GM21528 (cell line): Measurements from ENCODE around the gene KSR1.
"Not testable (repeated sequence)": the region's sequence is repeated elsewhere in the genome, so short reads cannot be mapped to it uniquely, and the experiment has no call there.

Experiments used
- ATAC-seq: cut with Tn5 transposase; IDR thresholded peaks from one replicate; pipeline ENCODE4 v1.9.1; 2021; ENCODE audit warnings: mild to moderate bottlenecking, moderate library complexity; ENCODE audit not compliant: unreplicated experiment, low FRiP score

Gene KSR1

DNA sequence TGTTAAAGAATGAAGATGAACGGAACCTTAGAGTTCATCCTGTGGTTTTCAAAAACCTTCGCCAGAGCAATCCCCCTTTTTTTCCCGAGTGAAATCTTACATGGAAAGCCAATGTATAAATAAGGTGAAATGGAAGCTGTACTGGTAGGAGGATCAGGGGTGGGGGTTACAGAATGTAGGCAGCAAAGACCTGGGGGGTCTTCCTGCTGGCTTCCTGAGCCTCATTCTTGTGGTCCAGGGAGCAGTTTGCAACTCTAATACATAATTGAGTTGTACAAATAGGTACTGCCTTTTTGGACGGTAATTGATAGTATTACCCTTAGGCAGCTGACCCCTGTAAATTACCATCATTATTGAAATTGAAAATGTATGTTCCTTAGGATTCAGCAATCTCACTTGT is 34.1 kb downstream of the KSR1 start:
- no peak for ATAC-seq

DNA sequence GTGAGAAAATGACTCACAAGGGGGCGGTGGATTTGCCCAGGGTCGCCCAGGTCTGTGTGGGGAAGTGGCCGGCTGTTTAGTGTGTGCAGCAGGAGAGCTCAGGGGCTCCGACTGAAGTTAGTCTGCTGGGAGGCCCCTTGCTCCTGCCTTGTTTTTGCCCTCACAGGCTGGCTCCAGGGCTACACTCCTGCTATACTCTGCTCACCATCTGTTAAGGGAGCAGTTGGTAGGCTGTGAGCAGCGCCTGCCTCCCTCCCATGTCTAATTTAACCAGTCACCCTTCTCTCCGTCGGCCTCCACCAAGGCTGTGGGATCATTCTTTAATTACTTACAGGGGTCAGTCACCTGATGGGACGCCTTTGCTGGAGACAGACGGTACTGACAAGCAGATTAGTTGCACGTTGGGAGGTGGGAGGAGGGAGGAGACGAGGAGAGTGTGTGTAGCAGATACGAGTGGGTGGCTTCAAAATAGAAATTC is 35.5 kb downstream of the KSR1 start:
- ATAC-seq, result no peak

DNA sequence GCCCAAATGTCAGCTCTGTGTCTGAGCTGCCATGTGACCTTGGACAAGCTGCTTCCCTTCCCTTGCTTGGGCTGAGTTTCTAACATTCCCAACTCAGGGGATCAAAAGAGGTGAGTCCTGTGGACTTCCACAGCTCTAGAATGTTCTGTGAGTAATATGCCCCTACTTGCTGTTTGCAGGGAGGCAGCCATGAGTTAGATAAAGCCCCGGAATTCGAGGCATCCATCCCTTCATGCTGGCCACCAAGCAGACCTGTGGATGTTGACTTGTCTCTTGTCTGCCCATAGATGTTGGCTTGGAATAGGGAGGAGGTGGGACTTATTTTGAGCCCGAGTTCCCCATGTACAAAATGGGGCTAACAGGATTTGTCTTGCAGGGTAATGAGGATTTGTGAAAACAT is 36.2 kb downstream of the KSR1 start:
- ATAC-seq, result no peak

DNA sequence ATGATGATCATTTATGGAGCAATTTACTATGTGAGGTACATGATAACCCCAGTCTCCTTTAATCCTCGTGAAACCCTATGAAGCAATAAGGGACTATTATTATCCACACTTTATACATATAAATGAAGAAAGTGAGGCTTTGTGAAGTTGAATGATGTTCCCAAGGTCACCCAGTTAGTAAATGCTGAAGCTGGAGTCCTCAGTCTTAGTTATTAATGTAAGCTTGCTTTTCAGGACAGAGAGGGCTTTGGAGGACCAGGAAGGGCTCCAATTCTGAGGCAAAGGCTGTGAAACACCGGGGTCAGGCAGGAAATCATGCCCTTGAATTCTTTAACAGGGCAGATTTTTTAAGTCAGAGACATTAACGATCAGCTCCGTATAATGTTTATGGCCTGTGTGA is 36.8 kb downstream of the KSR1 start:
- no peak for ATAC-seq

DNA sequence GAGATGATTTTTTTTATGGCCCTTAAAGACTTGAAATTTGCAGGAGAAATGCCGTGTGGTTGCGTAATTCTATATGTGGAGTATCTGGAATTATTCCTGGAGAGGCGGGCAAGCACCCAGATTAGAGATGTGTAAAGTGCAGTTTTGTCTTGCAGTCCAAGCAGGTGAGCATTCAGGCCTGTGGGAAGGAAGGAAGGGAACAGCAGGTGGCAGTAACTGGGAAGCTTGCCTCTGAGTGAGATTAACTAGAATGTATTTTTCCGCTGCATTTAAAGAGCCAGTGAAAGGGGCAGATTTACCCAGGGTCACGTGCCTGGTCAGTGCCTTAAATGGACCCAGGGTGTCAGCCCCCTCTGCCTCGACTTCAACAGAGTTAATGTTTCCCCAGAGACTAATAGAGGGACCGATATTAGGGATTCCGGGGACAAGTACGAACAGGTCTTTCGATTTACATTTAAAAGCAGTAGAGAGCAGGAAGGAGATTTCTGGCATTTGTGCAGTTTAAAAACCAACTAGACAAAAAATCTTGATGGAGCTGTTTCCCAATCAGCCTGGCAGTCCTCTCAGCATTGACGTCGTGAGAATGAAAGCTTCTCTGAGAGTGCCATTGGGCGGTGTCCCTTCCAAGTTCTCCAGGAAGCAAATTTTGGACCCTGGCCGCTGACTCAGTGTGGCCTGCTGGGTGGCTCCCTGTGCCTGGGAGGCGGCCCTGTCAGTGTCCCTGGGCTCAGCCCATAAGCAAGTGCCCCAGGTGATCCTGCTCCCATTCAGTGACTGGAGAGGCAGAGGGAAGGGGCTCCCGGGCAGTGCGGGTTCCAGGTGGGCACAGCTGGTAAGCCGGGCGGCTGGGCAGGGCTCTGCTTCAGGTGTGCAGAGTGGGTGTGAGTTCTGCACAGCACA is 38.2 kb downstream of the KSR1 start:
- no peak for ATAC-seq

DNA sequence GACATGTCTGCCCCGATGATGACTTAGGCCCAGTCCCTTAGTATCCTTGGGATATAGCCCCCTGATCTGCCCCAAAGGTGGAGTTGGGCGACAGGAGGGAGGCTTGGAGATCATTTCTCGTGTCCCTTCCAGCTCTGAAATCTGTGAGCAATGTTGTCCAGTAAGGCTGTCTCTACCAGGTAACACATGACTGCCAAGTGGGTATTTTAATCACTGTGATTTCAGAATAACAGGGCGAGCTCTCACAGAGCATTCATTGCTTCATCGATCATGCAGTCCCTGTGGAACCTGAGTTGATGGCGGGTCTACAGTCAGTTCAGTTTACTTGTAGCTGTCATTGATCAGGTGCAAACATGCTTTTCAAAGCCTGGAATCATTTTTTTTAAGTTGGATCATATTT is 39.2 kb downstream of the KSR1 start:
- no peak for ATAC-seq

DNA sequence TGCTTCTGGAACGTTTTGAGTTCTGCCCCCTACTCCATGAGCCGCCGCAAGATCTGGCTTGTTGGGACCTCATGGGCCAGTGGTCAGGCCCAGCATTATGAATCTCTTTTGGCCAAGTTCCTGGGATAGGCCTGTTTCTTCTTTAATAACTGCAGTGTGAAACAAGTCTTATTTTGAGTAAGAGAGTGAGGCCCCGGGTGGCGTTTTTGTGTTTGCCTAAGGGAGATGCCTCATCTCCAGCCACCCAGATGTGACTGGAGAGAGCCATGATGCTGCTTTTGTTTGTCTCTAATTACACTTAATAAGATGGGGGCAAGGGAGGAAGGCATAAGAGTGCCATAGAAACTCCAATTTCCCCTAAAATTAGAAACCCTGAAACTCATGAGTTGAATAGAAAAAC is 39.8 kb downstream of the KSR1 start:
- ATAC-seq, result peak; percentile 28

DNA sequence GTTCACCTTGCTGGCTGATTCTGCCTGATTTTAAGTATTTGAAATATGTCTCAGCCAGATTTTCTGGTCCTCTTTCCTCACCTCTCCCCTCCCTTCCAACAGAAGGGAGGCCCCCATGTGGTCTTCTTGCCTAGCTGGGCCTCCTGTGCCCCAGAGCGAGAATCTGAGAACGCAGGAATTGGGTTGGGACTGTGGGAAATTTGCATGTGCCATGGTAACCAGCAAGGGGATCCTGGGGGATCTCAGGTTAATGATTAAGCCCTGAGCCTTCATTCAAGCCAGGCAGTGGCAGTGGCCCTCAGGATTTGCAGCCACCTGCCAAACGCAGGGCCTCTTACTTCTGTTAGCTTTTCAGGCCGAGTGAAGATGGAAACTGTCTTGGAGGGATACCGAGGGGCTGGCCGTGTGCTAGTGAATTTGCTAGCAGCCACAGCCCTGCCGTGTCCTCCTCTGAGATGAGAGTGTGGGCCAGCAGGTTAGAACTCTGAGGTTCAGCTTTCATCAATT is 40.2 kb downstream of the KSR1 start:
- peak; percentile 40 for ATAC-seq

DNA sequence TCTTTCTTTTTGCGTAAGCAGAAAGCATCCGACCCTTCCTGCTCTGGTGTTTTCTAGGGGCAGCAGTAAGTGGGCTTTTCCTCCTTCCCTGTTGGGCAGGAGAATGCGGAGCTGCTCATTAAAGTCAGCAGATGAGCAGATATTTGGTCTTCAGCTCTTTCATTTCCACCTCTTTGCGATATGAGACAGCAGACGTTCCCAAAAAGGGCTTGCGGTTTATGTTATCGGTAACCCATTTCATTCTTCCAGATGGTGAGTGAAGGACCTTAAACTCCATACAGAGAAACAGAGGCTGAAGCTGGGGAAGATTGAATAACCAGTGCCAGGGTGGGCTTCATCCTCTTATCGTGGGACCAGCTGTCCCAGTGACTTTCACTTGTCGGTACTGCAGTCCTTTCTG is 40.7 kb downstream of the KSR1 start:
- no peak for ATAC-seq

DNA sequence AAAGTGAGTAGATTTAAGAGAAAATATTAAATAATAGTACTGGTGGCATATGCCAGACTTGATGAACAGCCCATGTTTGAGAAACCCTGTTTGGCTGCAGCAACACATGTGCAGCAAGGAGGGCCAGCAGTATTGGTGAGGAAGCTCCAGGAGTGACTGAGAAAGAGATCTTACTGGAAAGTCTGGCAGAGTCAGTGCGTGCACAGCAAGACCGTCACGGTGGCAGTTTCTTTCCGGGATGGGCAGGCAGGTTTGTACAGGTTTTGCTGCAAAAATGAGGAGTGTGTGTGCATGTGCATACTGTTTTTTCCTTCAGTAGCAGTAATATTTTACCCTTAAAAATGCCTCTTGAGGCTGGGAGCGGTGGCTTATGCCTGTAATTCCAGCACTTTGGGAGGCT is 41.4 kb downstream of the KSR1 start:
- ATAC-seq, result no peak

DNA sequence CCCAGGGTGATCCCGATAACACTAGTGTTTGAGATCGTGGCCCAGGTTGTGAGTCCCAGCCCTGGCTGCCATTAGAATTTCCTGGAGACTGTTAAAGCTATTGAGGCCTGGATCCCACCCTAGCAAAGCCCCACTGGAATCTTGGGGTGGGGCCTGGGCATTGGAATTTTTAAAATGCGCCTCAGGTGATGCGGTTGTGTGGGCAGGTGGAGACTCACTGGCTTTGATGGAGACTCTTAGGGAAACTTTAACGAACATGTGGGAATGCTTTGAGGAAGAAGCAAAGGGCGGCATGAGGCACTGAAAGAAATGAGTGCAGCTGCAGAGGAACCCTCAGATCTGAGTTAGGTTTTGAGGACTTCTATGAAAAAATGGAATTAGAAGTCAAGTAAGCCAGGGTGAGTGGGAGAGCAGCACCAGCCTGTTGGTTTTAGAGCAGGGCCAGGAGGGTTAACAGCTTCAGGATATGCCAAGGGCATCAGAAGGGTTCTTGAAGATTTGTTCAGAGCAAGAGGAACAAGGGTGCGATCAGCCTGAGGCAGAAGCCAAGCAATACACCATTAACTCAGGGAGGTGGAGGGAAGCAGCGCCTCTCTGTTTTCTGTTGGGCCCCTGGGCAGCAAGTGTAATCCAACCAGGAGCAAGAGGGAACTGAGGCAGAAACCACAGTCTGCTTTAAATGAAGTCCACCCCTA is 42.5 kb downstream of the KSR1 start:
- ATAC-seq, result no peak

DNA sequence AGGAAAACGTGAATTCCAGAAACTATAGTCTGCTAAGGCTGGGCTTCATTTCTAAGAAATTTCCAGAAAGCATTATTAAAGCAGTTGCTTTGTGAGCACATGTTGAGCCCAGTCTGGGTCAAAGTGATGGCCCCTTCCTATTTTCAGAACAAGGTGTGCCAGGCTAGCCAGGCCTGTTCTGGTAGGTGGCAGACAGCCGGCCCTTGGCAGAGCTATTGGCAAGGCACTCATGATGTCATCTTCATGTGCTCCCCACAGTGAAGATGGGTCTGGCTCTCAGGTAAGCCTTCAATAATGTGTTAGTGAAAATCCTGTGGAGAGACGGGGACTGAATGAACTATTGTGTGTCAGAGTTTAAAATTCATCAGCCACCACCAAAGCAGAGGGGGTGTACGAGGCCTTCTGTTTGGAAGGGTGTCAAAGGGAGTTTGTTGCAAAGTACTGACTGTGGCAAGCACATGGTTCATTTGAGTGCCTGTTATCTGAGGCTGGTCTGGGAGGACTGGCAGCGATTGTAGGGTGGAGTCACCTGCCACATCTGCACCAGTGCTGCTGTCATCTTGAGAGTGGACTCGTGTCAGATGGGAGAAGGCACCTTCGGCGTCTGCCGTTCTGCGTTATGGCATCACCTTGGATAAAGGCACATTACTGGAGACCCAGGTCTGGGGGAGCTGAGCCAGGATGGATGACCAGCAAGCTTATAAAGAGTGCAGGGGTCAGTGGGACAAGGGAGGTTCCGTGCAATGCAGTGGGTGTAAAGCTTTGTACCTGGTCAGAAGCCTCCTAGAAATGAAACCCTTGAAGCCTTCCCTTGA is 43.4 kb downstream of the KSR1 start:
- no peak for ATAC-seq

DNA sequence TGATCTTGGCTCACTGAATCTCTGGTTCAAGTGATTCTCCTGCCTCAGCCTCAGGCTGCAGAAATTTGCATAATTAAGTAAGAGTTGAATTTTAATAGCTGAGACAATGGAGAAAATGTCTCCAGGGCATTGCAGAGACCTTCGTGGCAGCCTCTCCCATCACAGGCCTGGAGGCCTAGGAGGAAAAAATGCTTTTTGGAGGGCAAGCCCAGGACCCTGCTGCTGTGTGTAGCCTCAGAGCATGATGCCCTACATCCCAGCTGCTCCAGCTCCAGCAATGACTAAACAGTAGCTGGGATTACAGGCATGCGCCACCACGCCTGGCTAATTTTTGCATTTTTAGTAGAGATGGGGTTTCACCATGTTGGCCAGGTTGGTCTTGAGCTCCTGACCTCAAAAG is 45.1 kb downstream of the KSR1 start:
- ATAC-seq, result not testable (repeated sequence)

DNA sequence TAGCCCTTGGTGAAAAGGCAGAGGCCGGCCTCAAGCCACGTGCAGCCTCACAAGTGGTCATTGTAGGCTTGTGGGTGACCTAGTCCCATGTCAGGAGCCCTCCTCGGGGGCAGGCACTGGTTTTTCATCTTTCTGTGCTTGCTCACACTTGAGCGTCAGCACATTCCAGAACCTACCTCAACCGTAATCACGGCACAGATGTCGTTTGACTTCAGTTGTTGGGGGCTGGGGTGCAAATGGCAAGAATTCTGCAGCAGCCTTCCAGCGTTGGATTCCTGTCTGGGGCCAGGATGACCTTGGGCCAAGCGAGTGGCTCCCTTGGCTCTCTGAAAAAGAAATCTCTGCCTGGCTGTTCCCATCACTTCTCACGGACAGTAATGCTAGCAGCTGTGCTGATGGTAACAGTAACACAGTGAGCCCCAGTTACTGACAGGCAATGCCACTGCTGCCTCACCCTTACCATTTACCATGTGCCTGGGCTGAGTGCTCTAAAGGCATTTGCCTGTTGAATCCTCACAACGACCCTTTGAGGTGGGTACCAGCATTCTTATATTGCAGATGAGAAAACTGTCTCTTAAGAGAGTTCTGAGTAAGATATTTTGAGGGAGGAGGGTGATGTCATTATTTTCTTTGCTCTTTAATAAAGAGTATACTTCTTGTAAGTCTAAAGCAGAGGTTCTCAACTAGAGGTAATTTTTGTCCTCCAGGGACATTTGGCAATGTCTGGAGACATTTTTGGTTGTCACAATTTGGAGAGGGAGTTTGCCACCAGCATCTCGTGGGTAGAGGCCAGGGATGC is 46.5 kb downstream of the KSR1 start:
- no peak for ATAC-seq

DNA sequence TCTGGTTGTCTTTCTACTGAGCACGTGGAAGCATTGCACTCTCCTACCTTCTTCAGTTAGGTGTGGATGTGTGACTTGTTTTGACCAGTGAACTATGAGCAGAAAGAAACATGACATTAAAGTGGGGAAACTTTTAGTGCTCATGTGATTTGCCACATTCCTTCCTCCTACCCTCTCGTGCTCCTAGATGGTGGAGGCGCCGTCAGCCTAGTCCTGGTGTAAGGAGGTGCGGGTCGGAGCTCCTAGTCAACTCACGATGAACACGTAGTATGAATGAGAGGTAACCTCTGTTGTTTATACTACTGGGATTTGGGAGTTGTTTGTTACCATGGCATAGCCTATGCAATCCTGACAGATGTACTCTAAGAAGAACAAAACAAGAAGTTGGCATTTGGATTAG is 47.4 kb downstream of the KSR1 start:
- ATAC-seq, result no peak

DNA sequence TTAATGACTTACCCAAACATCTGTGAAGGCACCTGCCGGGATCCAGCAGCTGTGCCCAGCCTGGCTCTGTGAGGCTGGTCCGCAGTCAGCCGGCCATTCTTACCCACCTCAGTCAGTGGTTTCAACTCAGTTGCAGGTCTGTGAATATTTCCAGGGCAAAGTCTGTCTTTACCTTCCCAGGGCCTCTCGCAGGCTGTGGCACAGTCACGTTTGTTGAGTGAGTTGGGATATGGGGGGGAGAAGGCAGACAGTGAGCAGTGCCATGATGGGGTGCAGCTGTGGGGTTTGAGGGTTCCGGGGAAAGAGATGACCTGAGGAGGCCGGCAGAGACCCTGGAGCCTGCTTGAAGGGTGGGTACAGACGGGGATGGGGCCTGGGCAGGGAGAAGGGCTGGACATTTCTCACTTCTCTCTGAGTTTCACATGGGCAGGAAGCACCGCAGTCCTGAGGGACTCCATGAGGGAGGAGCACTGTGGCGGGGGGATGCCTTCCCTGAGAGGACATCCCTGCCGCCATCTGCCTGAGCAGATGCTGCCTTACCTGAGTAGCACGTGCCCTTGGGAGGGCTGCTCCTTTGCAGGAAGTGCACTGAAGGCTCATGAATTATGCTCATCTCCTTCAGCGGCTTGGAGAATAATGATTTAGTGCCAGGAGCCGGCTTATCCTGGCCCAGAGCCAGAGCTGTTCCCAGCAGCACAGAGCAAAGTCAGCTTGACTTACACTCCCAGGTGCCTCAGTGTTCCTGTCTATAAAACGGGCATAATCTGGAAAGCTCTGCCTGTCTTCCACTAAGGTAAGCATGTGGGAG is 48.1 kb downstream of the KSR1 start:
- no peak for ATAC-seq

DNA sequence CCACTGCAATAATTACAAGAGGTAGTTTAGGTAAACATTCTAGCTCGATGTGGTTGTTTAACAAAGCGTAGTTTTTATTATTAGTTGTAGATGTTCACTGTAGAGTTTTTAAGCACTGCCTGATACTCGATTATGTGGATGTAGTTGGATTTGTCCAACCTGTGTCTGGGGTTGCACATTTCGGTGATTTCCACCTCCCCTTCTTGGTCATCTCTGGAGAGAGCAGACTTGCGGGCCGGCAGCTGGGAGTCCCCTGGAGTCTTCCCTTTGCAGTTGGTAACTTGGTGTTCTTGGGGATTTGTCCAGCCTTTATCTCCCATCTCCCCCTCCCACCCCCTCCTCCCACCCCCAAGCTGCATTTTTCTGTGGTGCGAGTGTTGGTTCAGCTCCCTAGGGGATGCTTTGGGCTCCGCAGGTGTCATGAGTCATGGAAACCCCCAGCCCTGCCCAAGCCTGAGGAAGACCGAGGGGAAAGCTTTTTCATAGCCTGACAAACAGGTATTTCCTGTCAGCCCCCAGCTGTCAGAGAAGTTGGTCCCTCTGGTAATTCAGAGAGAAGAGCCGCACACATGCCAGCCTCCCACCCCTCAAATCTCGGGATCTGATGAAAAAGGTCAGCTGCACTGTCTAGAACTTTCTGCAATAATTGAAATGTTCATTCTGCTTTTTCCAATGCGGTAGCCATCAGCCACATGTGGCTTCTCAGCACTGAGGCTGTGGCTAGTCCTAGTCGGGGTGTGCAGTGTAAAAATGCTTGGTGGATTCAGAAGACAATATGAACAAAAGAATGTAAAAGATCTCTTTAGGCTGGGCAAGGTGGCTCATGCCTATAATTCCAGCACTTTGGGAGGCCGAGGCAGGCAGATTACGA is 50.3 kb downstream of the KSR1 start:
- peak; percentile 66 for ATAC-seq

DNA sequence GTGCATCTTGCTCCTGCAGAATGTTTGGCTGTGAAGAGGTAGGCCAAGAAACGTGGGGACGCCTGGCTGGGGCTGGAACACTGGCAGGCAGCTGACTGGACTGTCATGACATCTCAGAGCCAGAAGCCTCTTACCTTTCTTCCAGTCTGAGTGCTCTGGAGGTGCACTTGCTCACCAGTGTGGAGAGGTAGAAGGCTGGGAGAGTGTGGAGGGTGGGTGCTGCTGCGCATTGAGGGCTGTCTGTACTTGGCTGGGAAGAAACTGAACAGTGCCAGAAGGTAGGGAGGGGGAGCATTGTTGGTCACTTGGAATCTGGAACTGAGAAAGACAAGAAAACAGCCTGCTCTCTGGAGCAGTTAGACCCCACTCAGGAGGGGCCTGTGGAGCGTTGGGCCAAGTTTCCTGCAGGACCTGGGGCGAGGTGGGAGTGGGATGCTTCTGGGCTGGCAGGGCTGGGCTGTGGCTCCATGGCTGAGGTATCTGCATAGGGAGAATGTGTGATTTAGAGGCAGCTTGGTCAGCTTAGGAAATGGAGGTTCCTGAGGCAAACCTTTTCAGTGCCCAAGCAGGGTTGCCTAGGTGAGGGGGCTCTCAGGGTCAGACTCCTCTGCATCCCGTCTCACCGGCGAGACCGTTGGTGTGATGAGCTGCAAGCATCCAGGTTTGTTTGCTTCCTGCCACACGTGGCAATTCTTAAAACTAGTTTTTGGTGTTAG is 55.1 kb downstream of the KSR1 start:
- no peak for ATAC-seq
